ENCODE measurements around the gene ARHGAP27.

GRCh38 chr17:45428931-45429338, 3.7 kb downstream of the ARHGAP27 start:
- TF ChIP-seq CTCF (conservative IDR thresholded peaks at IDR 0.05 in 1 of 2, IDR thresholded peaks at IDR 0.05 in 1 of 2; ENCODE audit: low read depth in 1 of 2, low read length in 2 of 2) (no peak), EZH2 (IDR thresholded peaks at IDR 0.05; ENCODE audit: low read length, missing control alignments) (no peak)
